Fibroblast of gingiva (primary cell): ENCODE data around the gene AIP.
"Not testable (repeated sequence)": the region's sequence is repeated elsewhere in the genome, so short reads cannot be mapped to it uniquely, and the experiment has no call there.

Experiments used
- DNase-seq: peaks from one replicate; pipeline ENCODE4 v3.0.0-alpha.2; 2011; ENCODE audit warnings: low read depth

Gene AIP

GRCh38 chr11:67468759-67469507 lies 13.9 kb upstream of the AIP start, which contains the start of gene TMEM134:
Gene TMEM134, minus strand, starts transcription at chr11:67469251. Its CDS starts 59 bp downstream, at chr11:67469192.
- peak; percentile 90 for DNase-seq

GRCh38 chr11:67469508-67469811 lies 13.4 kb upstream of the AIP start:
- no peak for DNase-seq

GRCh38 chr11:67470337-67471002 lies 12.4 kb upstream of the AIP start:
- DNase-seq: no peak

- no peak for DNase-seq
Measured at GRCh38 chr11:67472882-67473281, 9.9 kb upstream of the AIP start.

DNA sequence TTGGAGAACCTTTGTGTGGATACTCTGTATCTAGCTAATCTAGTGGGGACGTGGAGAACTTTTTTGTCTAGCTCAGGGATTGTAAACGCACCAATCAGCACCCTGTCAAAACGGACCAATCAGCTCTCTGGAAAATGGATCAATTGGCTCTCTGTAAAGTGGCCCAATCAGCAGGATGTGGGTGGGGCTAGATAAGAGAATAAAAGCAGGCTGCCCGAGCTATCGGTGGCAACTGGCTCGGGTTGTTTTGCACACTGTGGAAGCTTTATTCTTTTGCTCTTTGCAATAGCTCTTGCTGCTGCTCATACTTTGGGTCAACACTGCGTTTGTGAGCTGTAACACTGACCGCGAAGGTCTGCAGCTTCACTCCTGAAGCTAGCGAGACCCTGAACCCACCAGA lies 6.1 kb upstream of the AIP start:
- DNase-seq: not testable (repeated sequence)

GRCh38 chr11:67477344-67478050 lies 5.3 kb upstream of the AIP start:
- not testable (repeated sequence) for DNase-seq

DNA sequence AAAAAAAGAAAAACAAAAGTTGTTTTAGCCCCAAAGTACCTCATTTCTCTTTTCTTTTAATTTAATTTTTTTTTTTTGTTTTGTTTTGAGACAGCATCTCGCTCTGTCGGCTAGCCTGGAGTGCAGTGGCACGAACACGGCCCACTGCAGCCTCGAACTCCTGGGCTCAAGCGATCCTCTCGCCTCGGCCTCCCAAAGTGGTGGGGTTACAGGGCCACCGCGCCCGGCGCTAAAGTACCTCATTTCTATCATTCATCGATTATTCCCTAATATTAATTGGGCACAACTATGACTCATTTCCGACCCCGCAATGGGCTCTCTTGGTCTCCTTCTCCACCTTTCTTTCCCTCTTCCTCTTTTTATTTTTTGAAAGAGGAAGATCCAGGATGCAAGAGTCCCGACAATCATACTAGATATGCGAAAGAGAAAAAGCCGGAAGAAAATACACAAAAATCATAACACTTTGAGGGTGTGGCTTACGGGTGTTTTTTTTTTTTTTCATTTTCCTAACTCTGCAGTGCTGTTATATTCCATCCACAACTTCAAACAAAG lies 475 bp upstream of the AIP start:
- DNase-seq: no peak

DNA sequence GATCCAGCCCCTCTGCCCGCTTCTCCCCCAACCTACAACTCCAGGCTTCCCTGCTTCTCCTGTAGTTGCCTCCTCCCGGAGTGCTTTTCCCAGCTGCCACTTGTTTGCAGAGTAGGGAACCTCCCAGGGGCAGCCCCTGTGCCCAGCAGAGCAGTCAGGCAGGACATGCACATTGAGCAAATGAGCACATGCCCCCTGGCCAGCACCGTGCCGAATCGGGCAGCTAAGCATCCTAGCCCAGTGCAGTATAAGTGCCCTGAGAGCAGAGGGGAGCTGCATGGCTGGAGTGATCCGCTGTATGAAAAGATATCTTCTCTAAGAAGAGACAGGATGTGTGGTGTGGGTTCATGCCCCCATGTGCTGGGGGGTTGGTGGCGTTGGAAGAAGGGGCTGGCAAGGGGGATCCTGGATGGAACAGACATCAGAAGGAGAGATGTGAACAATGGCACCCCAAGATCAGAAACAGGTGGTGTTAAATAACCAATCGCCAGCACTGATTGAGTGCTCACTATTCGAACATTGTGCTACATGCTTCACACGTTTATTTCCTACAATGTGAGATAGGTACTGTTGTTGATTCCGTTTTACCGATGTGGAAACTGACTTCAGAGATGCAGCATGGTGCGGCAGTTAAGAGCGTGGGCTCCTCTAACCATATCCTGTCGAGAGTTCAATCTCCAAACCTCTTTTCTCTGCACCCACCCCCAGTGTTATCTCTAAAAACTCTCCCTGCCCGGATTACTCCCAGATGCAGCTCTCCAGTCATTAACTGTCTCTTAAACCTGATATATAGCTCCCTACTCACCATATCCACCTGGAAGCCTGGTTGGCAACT lies 1.2 kb downstream of the AIP start:
- no peak for DNase-seq

DNA sequence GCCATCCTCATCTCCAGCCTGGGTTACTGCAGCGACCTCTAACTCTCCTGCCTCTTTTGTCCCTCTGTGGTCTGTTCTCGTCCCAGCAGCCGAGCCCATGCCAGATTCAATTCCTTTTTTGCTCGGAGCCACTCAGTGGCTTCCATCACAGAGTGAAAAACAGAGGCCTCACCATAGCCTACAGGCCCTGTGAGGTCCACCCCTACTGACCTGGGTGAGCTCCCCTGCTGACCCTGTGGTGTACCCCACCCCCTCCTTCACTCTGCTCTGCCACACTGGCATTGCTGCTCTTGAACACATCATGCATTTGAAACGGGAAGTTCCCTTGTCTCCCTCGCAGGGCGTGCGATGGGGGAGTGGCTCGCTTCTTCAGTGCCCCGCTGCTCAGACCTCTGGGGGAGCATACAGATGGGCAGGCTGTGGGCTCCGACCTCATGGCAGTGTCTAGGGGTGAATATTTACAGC lies 2.1 kb downstream of the AIP start:
- no peak for DNase-seq

DNA sequence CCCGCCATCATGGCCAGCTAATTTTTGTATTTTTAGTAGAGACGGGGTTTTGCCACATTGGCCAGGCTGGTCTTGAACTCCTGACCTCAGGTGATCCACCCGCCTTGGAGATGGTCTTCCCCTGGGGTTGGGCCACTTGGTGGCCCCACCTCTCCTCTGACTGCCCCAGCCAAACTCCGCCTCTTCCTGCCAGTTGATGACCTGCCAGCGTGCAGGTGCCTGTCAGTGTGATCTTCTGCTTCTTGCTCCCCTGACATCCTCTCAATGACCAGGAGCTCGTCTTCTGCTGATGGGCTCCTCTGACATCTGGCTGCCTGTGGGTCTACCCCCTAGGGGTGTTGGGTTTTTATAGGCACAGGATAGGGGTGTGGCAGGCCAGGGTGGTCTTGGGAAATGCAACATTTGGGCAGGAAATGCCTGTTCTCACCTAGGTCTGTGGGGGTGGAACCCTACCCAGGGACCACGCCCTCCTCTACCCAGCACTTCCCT lies 3.1 kb downstream of the AIP start:
- DNase-seq: not testable (repeated sequence)

DNA sequence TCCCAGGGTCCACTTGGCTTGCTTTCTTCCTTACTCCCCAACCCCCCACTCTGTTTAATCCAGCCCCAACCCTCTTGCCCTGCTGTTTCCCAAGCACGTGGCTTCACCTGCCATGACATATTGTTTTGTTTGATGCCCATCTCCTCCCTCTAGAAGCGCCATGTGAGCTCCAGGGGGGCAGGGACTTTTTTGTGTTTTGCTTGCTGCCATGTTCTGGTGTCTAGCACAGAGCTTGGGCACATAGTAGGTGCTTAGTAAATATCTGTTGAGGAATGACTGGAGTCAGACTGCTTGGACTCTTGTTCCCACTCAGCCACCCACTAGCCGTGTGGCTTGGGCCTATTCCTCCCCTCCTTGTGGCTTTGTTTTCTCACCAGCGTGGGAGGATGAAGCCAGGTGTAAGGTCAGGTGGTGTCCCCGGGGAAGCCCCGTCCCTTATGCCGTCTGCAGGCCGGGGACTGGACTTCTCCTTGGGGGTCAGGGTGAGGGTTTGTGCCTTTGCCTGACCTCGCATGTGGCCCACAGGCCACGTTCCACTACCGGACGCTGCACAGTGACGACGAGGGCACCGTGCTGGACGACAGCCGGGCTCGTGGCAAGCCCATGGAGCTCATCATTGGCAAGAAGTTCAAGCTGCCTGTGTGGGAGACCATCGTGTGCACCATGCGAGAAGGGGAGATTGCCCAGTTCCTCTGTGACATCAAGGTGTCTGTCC lies 3.8 kb downstream of the AIP start:
- no peak for DNase-seq

DNA sequence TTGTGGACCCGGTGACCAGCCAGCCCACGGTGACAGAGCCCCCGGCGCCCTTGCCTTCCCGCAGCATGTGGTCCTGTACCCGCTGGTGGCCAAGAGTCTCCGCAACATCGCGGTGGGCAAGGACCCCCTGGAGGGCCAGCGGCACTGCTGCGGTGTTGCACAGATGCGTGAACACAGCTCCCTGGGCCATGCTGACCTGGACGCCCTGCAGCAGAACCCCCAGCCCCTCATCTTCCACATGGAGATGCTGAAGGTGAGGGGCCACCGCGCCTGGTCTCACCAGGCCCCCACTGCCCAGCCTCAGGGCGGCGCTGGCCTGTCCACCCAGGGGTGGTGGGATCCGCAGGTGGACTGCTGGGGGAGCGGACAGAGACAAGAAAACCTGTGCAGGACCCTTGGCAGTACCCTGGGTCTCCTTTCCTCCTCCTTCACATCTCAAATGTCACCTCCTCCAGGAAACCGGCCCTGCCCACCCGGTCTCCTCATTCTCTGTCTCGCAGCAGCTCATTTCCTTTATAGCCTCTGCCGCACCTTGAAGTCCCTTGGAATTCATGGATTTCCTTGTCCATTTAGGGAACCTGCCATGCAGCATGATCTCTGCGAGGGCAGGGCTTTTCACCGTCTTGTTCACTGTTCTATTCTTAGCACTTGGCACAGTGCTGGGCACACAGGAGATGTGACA lies 6.5 kb downstream of the AIP start:
- no peak for DNase-seq

- DNase-seq: no peak
Measured at GRCh38 chr11:67489885-67490726, 7.3 kb downstream of the AIP start.

- no peak for DNase-seq
Measured at GRCh38 chr11:67490727-67491065, 7.9 kb downstream of the AIP start.

DNA sequence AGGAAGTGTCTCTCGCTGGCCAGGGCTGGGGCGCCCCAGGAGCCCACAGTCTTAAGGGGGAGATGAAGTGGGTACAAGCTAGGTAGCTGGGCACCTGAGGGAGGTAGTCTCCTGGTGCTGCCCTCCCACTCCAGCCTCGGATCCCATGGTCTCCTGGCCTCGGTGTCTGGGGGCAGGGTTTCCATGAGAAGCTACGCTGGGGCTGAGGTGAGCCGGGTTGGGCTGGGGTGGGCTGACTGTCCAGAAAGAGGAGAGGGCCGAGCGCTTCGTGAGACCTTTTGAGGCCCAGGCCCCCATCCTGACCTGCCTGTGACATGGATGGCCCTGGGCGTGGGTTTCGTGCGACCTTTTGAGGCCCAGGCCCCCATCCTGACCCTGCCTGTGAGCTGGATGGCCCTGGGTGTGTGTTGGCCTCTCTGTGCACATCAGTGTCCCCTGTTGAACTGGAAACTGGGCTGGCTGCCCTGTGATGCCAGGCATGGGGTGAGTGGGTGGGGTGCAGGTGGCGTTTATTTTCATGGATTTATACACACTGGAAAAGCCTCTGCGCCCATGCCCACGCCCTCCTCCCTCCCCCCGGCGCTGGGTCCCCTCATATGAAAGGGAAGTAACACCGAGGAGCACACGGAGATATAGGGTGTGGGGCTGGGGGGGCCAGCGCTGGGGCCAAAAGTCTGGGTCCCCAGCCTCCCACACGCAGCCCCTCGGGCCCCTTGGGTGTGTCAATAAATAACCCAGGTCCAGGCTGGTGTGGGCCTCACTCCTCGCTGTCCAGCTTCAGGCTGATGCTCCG lies 8.6 kb downstream of the AIP start:
- DNase-seq: no peak

DNA sequence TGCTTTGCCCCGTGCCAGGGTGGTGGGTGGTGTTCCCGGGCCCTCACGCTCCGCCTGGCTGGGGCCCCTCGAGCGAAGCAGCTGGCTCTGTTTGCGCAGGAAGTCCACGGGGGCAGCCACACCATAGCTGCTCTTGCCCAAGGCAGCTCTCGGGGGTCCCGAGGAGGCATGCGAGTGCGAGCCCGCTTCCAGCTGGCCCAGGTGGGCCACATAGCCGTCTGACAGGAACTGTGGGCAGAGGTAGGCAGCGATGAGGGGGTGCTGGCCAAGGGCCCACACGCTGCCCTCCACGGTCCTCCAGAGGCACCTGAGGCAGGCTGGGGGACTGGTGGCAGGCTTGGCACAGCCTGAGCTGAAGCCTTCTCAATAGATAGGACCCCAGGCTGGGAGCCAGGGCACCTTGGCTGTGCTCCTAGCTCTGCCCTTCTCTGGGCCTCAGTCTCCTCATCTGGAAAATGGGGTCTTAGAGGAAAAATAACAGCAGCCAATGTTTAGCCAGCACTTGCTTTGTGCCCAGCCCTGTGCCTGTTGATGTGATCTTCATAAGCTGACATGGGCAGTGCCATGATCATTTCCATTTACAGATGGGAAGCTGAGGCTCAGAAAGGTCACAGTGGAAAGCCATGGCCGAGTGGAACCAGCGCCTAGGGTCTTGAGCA lies 9.4 kb downstream of the AIP start:
- DNase-seq: no peak

GRCh38 chr11:67492801-67493547 lies 10.1 kb downstream of the AIP start:
- no peak for DNase-seq
